Measurements from ENCODE around the gene BAIAP2.

The BAIAP2 gene

DNA sequence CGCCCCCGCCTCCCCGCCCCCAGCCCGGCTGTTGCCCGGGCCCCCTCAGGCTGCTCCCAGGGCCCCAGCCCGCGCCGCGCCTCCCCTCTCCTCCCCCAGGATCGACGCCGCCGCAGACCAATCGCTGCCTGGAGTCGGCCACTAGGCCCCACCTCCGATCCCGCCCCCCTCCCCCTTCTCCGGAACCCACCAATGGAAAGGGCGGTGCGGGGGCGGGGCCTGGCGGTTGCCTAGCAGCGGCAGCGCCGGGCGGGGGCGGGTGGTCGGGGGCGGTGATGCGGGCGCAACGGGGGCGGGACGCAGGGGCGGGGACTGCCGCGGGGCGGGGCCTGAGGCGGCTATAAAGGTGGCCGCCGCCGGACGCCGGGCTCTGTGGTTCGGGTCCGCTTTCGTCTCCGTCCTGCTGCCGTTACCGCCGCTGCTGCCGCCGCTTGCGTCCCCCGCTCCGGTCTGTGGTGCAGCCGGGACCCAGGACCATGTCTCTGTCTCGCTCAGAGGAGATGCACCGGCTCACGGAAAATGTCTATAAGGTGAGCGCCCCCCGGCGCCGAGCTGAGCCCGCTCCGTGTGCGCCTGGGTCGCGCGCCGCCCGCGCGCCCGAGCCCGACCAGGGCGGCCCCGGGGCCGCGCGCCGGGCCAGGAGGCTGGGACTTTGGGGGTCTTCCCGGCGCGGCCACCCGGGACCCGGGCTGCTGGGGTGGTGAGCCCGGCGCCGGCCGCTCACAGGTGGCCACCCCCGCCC lies at the start of gene BAIAP2:
Gene BAIAP2, plus strand, starts transcription at position 373 of the 742 bp plus-strand sequence. Its CDS starts 104 bp downstream, at position 477.
- peak within 1 kb of the TSS; percentile 92 for H3K4me3 ChIP-seq
- TF ChIP-seq POLR2AphosphoS5 (IDR thresholded peaks at IDR 0.05; ENCODE audit: borderline replicate concordance, low read depth, low read length) (peak; percentile 98), FOXP2 (optimal IDR thresholded peaks at IDR 0.05; ENCODE audit: control extremely low read depth, extremely low read length, insufficient read depth) (no peak), EZH2 (IDR thresholded peaks at IDR 0.05) (no peak)
- no peaks in the 10 kb centered on the region for H3K36me3 ChIP-seq (ENCODE audit: insufficient read depth, low read length)
- H3K9me3 ChIP-seq (ENCODE audit: low read depth, low read length), result no peaks in the 10 kb centered on the region
- peak; percentile 65 for DNase-seq (ENCODE audit: low read depth, low spot score)
- H3K27ac ChIP-seq, result no peak within 1 kb of the TSS
- H3K9ac ChIP-seq (ENCODE audit: insufficient read length), result peak within 1 kb of the TSS; percentile 74

GRCh38 chr17:80986046-80986445 lies 48.9 kb upstream of the BAIAP2 start:
- H3K27ac ChIP-seq, result no peak overlapping the region
- no peak for DNase-seq (ENCODE audit: low read depth, low spot score)
- no peak overlapping the region for H3K9ac ChIP-seq (ENCODE audit: insufficient read length)
- H3K9me3 ChIP-seq (ENCODE audit: low read depth, low read length), result no peaks in the 10 kb centered on the region
- H3K4me3 ChIP-seq, result no peak overlapping the region
- no peaks in the 10 kb centered on the region for H3K36me3 ChIP-seq (ENCODE audit: insufficient read depth, low read length)
- TF ChIP-seq EZH2 (IDR thresholded peaks at IDR 0.05) (no peak), FOXP2 (optimal IDR thresholded peaks at IDR 0.05; ENCODE audit: control extremely low read depth, extremely low read length, insufficient read depth) (no peak), POLR2AphosphoS5 (IDR thresholded peaks at IDR 0.05; ENCODE audit: borderline replicate concordance, low read depth, low read length) (no peak)

- Histone ChIP-seq H3K36me3 (ENCODE audit: insufficient read depth, low read length) (no peaks in the 10 kb centered on the region), H3K9me3 (ENCODE audit: low read depth, low read length) (no peaks in the 10 kb centered on the region), H3K27ac (no peak overlapping the region), H3K4me3 (no peak overlapping the region), H3K9ac (ENCODE audit: insufficient read length) (no peak overlapping the region)
- DNase-seq (ENCODE audit: low read depth, low spot score), result no peak
- no peak for TF ChIP-seq FOXP2 (optimal IDR thresholded peaks at IDR 0.05; ENCODE audit: control extremely low read depth, extremely low read length, insufficient read depth)
- TF ChIP-seq EZH2 (IDR thresholded peaks at IDR 0.05), result no peak
- TF ChIP-seq POLR2AphosphoS5 (IDR thresholded peaks at IDR 0.05; ENCODE audit: borderline replicate concordance, low read depth, low read length), result no peak
Observed at GRCh38 chr17:80986816-80987475, 48.0 kb upstream of the BAIAP2 start.

GRCh38 chr17:80987941-80988461 lies 47.0 kb upstream of the BAIAP2 start:
- DNase-seq (ENCODE audit: low read depth, low spot score), result no peak
- H3K9me3 ChIP-seq (ENCODE audit: low read depth, low read length), result no peaks in the 10 kb centered on the region
- H3K4me3 ChIP-seq, result no peak overlapping the region
- H3K36me3 ChIP-seq (ENCODE audit: insufficient read depth, low read length), result no peaks in the 10 kb centered on the region
- TF ChIP-seq EZH2 (IDR thresholded peaks at IDR 0.05) (no peak), FOXP2 (optimal IDR thresholded peaks at IDR 0.05; ENCODE audit: control extremely low read depth, extremely low read length, insufficient read depth) (no peak), POLR2AphosphoS5 (IDR thresholded peaks at IDR 0.05; ENCODE audit: borderline replicate concordance, low read depth, low read length) (no peak)
- no peak overlapping the region for H3K27ac ChIP-seq
- H3K9ac ChIP-seq (ENCODE audit: insufficient read length), result no peak overlapping the region

- DNase-seq (ENCODE audit: low read depth, low spot score), result no peak
- no peaks in the 10 kb centered on the region for H3K9me3 ChIP-seq (ENCODE audit: low read depth, low read length)
- no peak overlapping the region for H3K27ac ChIP-seq
- no peaks in the 10 kb centered on the region for H3K36me3 ChIP-seq (ENCODE audit: insufficient read depth, low read length)
- H3K4me3 ChIP-seq, result no peak overlapping the region
- TF ChIP-seq POLR2AphosphoS5 (IDR thresholded peaks at IDR 0.05; ENCODE audit: borderline replicate concordance, low read depth, low read length) (no peak), EZH2 (IDR thresholded peaks at IDR 0.05) (no peak), FOXP2 (optimal IDR thresholded peaks at IDR 0.05; ENCODE audit: control extremely low read depth, extremely low read length, insufficient read depth) (no peak)
- no peak overlapping the region for H3K9ac ChIP-seq (ENCODE audit: insufficient read length)
Observed at GRCh38 chr17:80989586-80989913, 45.4 kb upstream of the BAIAP2 start.

DNA sequence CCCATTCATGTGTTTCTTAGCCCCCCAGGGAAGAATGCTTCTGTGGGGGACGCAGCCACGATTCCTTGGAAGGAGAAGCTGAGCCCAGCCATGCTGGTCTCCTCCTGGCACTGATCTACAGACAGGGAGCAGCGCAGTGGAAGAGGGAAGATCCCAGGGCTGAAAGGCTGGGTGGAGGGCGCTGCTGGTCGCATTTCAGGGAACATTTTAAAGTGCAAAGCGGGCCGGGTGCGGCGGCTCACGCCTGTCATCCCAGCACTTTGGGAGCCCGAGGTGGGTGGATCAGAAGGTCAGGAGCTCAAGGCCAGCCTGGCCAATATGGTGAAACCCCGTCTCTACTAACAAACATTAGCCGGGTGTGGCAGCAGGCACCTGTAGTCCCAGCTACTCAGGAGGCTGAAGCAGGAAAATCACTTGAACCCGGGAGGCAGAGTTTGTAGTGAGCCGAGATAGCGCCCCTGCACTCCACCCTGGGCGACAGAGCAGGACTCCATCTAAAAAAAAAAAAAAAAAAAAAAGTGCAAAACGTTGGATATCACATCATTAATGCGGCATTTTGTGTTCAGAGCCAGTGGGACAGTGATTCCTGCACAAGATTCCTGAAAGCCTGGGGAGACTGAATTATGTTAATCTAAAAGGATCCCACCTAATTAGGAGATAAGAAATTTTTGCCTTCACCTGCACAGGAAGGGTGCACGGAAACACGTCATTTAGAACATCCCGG lies 43.9 kb upstream of the BAIAP2 start:
- Histone ChIP-seq H3K9me3 (ENCODE audit: low read depth, low read length) (no peaks in the 10 kb centered on the region), H3K4me3 (peak overlapping the region; percentile 86), H3K27ac (no peak overlapping the region), H3K36me3 (ENCODE audit: insufficient read depth, low read length) (no peaks in the 10 kb centered on the region), H3K9ac (ENCODE audit: insufficient read length) (peak overlapping the region; percentile 90)
- no peak for TF ChIP-seq POLR2AphosphoS5 (IDR thresholded peaks at IDR 0.05; ENCODE audit: borderline replicate concordance, low read depth, low read length)
- no peak for TF ChIP-seq EZH2 (IDR thresholded peaks at IDR 0.05)
- TF ChIP-seq FOXP2 (optimal IDR thresholded peaks at IDR 0.05; ENCODE audit: control extremely low read depth, extremely low read length, insufficient read depth), result no peak
- no peak for DNase-seq (ENCODE audit: low read depth, low spot score)

- H3K27ac ChIP-seq, result no peak within 1 kb of the TSS
Observed at GRCh38 chr17:80991645-80992076, 43.3 kb upstream of the BAIAP2 start, which contains the start of gene CHMP6. Gene CHMP6, plus strand, starts transcription at chr17:80991841. Its CDS starts 78 bp downstream, at chr17:80991919.

More at GRCh38 chr17:80991645-80992076, 43.3 kb upstream of the BAIAP2 start, which contains the start of gene CHMP6:
- Histone ChIP-seq H3K36me3 (ENCODE audit: insufficient read depth, low read length) (no peaks in the 10 kb centered on the region), H3K4me3 (peak within 1 kb of the TSS; percentile 86), H3K9ac (ENCODE audit: insufficient read length) (peak within 1 kb of the TSS; percentile 90), H3K9me3 (ENCODE audit: low read depth, low read length) (no peaks in the 10 kb centered on the region)
- no peak for TF ChIP-seq POLR2AphosphoS5 (IDR thresholded peaks at IDR 0.05; ENCODE audit: borderline replicate concordance, low read depth, low read length)
- no peak for TF ChIP-seq EZH2 (IDR thresholded peaks at IDR 0.05)
- no peak for TF ChIP-seq FOXP2 (optimal IDR thresholded peaks at IDR 0.05; ENCODE audit: control extremely low read depth, extremely low read length, insufficient read depth)
- no peak for DNase-seq (ENCODE audit: low read depth, low spot score)
